Measurements from ENCODE around the gene TIMM29. TPM values are rescaled to one million over a fixed set of nuclear protein-coding genes. Genes with fewer than 3 reads are reported as not detected.

TIMM29 gene
- total RNA-seq, 1 donor from 2014 or later, result 19.0 TPM

DNA sequence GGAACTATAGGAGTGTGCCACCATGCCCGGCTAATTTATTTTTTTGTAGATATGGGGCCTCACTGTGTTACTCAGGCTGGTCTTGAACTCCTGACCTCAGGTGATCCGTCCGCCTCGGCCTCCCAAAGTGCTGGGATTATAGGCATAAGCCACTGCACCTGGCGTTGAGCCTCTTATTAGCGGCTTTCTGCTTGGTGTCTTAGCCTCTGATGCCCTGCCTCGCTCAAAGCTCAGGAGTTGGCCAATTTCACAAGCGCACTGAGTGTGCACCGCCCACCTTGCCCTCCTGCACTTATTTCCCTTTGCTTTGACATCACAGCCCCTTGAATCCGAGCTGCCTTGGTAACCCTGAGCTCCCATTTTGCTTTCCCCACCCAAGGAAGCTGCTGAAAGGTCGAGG is 10.3 kb upstream of the TIMM29 start:
- intact Hi-C loops (cut with micrococcal nuclease), result no loop called here
- Mint-ChIP-seq H3K36me3 (ENCODE audit: low read depth) (peaks cover 23% of the 10 kb centered on the region), H3K9me3 (no peaks in the 10 kb centered on the region), H3K27ac (no peak overlapping the region), H3K27me3 (ENCODE audit: low read depth) (no peaks in the 10 kb centered on the region), H3K4me1 (ENCODE audit: low read depth) (no peaks in the 10 kb centered on the region), H3K4me3 (ENCODE audit: low read depth) (no peak overlapping the region)
- no peak for DNase-seq (ENCODE audit: low spot score)

DNA sequence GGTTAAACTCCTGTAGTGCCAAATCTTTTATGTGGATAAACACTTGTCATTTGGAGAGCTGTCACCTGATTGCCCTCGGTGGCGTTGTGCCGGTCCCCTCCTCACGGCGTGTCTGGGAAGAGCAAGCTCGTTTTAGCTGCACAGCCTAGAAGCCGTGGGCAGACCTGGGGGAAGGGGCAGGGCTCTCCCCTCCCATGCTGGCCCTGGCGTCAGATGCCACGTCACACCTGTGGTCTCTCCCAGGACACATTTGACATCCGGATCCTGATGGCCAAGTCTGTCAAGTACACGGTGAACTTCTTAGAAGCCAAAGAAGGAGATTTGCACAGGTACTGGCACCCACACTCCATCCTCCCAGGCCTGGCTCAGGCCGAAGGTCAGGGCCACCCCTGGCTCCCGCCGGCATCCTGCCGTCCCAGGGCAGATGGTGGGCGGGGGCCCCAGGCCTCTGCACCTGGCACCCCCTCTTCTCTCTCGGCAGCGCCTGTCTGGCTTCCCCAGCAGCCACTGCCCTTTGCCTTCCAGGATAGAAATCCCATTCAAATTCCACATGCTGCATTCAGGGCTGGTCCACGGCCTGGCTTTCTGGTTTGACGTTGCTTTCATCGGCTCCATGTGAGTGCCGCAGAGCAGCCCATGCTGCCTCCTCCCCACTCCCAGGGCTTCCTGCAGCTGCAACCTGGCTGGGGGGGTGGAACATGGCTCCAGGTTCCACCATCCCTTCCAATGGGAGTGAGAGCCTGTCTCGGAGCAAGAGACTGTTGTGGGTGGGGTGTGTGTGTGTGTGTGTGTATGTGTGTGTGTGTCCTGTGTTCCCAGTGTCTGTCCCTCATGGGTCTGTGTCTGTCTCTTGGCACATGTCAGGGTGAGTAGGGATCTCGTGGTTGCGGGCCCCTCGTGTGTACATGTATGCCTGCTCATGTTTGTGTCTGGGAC is 9.0 kb upstream of the TIMM29 start:
- Mint-ChIP-seq H3K27me3 (ENCODE audit: low read depth) (no peaks in the 10 kb centered on the region), H3K4me3 (ENCODE audit: low read depth) (no peak overlapping the region), H3K9me3 (no peaks in the 10 kb centered on the region), H3K36me3 (ENCODE audit: low read depth) (peaks cover 25% of the 10 kb centered on the region), H3K4me1 (ENCODE audit: low read depth) (no peaks in the 10 kb centered on the region), H3K27ac (no peak overlapping the region)
- DNase-seq (ENCODE audit: low spot score), result no peak
- intact Hi-C loops (cut with micrococcal nuclease), result no loop called here

DNA sequence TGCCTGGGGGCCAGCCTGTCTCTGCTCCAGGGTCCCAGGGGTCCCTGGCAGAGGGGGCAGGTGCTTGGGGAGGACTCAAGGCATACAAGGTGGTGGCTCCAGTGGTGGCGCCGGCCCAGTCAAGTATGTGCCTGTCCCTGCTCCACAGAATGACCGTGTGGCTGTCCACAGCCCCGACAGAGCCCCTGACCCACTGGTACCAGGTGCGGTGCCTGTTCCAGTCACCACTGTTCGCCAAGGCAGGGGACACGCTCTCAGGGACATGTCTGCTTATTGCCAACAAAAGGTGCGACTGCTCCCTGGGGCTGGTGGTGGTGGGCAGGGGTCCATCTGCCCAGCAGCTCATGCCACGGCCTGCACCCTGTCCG is 8.3 kb upstream of the TIMM29 start:
- DNase-seq (ENCODE audit: low spot score), result no peak
- H3K27ac Mint-ChIP-seq, result no peak overlapping the region
- intact Hi-C loops (cut with micrococcal nuclease), result no loop called here
- peaks cover 28% of the 10 kb centered on the region for H3K36me3 Mint-ChIP-seq (ENCODE audit: low read depth)
- no peaks in the 10 kb centered on the region for H3K4me1 Mint-ChIP-seq (ENCODE audit: low read depth)
- H3K9me3 Mint-ChIP-seq, result no peaks in the 10 kb centered on the region
- H3K4me3 Mint-ChIP-seq (ENCODE audit: low read depth), result no peak overlapping the region
- H3K27me3 Mint-ChIP-seq (ENCODE audit: low read depth), result no peaks in the 10 kb centered on the region

DNA sequence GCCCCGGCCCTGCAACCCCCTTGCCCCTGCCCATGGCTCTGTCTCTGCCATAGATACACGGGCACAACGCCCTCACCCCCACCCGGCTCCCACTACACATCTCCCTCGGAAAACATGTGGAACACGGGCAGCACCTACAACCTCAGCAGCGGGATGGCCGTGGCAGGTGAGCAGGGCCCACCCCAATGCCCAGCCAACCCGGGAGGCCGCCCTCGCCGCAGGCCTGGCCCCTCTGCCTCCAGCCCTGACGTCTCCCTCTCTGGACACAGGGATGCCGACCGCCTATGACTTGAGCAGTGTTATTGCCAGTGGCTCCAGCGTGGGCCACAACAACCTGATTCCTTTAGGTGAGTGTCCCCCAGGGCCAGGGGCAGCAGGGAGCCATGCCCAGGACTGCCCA is 7.8 kb upstream of the TIMM29 start:
- intact Hi-C loops (cut with micrococcal nuclease), result no loop called here
- no peak for DNase-seq (ENCODE audit: low spot score)
- no peak overlapping the region for H3K4me3 Mint-ChIP-seq (ENCODE audit: low read depth)
- no peaks in the 10 kb centered on the region for H3K27me3 Mint-ChIP-seq (ENCODE audit: low read depth)
- peaks cover 31% of the 10 kb centered on the region for H3K36me3 Mint-ChIP-seq (ENCODE audit: low read depth)
- no peak overlapping the region for H3K27ac Mint-ChIP-seq
- no peaks in the 10 kb centered on the region for H3K4me1 Mint-ChIP-seq (ENCODE audit: low read depth)
- H3K9me3 Mint-ChIP-seq, result no peaks in the 10 kb centered on the region

DNA sequence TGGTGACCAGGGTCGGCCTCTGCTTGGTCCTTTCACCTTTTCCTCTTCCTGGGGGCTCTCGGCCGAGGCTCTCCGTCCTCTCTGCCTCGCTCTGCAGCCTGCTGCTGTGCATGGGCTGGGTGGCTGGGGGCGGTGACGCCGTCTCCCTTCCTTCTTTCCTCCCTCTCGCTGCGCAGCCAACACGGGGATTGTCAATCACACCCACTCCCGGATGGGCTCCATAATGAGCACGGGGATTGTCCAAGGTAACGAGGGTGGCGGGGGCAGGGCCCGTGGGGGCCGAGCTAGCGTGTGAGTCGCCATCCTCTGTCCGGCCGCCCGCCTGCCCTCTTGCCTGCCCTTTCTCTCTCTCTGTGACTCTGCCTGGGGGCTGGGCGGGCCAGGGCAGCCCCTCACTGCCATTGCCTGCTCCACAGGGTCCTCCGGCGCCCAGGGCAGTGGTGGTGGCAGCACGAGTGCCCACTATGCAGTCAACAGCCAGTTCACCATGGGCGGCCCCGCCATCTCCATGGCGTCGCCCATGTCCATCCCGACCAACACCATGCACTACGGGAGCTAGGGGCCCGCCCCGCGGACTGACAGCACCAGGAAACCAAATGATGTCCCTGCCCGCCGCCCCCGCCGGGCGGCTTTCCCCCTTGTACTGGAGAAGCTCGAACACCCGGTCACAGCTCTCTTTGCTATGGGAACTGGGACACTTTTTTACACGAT is 7.3 kb upstream of the TIMM29 start:
- Mint-ChIP-seq H3K9me3 (no peaks in the 10 kb centered on the region), H3K4me1 (ENCODE audit: low read depth) (no peaks in the 10 kb centered on the region), H3K27ac (no peak overlapping the region), H3K36me3 (ENCODE audit: low read depth) (peaks cover 31% of the 10 kb centered on the region), H3K4me3 (ENCODE audit: low read depth) (no peak overlapping the region), H3K27me3 (ENCODE audit: low read depth) (no peaks in the 10 kb centered on the region)
- intact Hi-C loops (cut with micrococcal nuclease), result no loop called here
- no peak for DNase-seq (ENCODE audit: low spot score)

DNA sequence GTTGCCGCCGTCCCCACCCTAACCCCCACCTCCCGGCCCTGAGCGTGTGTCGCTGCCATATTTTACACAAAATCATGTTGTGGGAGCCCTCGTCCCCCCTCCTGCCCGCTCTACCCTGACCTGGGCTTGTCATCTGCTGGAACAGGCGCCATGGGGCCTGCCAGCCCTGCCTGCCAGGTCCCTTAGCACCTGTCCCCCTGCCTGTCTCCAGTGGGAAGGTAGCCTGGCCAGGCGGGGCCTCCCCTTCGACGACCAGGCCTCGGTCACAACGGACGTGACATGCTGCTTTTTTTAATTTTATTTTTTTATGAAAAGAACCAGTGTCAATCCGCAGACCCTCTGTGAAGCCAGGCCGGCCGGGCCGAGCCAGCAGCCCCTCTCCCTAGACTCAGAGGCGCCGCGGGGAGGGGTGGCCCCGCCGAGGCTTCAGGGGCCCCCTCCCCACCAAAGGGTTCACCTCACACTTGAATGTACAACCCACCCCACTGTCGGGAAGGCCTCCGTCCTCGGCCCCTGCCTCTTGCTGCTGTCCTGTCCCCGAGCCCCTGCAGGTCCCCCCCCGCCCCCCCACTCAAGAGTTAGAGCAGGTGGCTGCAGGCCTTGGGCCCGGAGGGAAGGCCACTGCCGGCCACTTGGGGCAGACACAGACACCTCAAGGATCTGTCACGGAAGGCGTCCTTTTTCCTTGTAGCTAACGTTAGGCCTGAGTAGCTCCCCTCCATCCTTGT is 6.5 kb upstream of the TIMM29 start:
- H3K27ac Mint-ChIP-seq, result no peak overlapping the region
- H3K9me3 Mint-ChIP-seq, result no peaks in the 10 kb centered on the region
- H3K36me3 Mint-ChIP-seq (ENCODE audit: low read depth), result peaks cover 31% of the 10 kb centered on the region
- peaks cover under 1% of the 10 kb centered on the region for H3K4me1 Mint-ChIP-seq (ENCODE audit: low read depth)
- intact Hi-C loops (cut with micrococcal nuclease), result no loop called here
- no peaks in the 10 kb centered on the region for H3K27me3 Mint-ChIP-seq (ENCODE audit: low read depth)
- no peak for DNase-seq (ENCODE audit: low spot score)
- H3K4me3 Mint-ChIP-seq (ENCODE audit: low read depth), result no peak overlapping the region

DNA sequence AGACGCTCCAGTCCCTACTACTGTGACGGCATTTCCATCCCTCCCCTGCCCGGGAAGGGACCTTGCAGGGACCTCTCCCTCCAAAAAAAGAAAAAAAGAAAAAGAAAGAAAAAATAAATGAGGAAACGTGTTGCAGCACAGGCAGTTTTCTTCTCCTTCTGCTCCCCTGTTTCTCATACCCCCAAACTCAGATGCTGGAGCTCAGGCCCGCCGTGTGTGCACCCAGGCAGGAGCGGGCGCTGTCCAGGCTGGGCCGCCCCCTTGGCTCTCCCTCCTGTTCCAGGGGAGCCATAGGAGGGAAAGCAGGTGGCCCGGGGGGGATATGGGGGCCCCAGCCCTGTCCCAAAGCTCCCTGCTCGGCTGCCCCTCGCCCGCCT is 6.0 kb upstream of the TIMM29 start:
- H3K4me1 Mint-ChIP-seq (ENCODE audit: low read depth), result peaks cover 6% of the 10 kb centered on the region
- H3K4me3 Mint-ChIP-seq (ENCODE audit: low read depth), result no peak overlapping the region
- no peaks in the 10 kb centered on the region for H3K9me3 Mint-ChIP-seq
- peaks cover 35% of the 10 kb centered on the region for H3K36me3 Mint-ChIP-seq (ENCODE audit: low read depth)
- intact Hi-C loops (cut with micrococcal nuclease), result no loop called here
- no peak overlapping the region for H3K27ac Mint-ChIP-seq
- no peak for DNase-seq (ENCODE audit: low spot score)
- no peaks in the 10 kb centered on the region for H3K27me3 Mint-ChIP-seq (ENCODE audit: low read depth)

- no peak overlapping the region for H3K4me3 Mint-ChIP-seq (ENCODE audit: low read depth)
- no peaks in the 10 kb centered on the region for H3K9me3 Mint-ChIP-seq
- H3K36me3 Mint-ChIP-seq (ENCODE audit: low read depth), result peaks cover 35% of the 10 kb centered on the region
- DNase-seq (ENCODE audit: low spot score), result no peak
- H3K27me3 Mint-ChIP-seq (ENCODE audit: low read depth), result no peaks in the 10 kb centered on the region
- peaks cover 10% of the 10 kb centered on the region for H3K4me1 Mint-ChIP-seq (ENCODE audit: low read depth)
- intact Hi-C loops (cut with micrococcal nuclease), result no loop called here
- H3K27ac Mint-ChIP-seq, result no peak overlapping the region
These were observed 5.1 kb upstream of the TIMM29 start for GRCh38 chr19:10923260-10924112.

DNA sequence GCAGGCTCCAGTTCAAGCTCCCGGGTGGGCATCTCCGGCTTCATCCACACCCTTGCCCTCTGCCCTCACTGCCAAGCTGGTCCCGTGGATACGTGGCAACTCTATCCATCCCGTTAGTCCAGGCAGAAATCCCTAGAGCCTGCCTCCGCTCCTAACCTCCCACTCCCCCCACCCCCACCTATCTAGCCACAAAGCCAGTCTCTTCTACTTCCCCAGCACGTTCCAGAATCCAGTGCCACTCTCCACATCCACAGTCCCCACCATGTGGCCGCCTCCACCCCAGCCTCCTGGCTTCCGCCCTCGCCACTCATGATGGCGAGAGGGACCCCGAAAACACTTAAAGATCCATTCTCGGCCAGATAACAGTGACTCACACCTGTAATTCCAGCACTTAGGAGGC is 4.0 kb upstream of the TIMM29 start:
- H3K4me3 Mint-ChIP-seq (ENCODE audit: low read depth), result no peak overlapping the region
- intact Hi-C loops (cut with micrococcal nuclease), result no loop called here
- no peaks in the 10 kb centered on the region for H3K27me3 Mint-ChIP-seq (ENCODE audit: low read depth)
- DNase-seq (ENCODE audit: low spot score), result no peak
- no peaks in the 10 kb centered on the region for H3K9me3 Mint-ChIP-seq
- peaks cover 28% of the 10 kb centered on the region for H3K36me3 Mint-ChIP-seq (ENCODE audit: low read depth)
- H3K4me1 Mint-ChIP-seq (ENCODE audit: low read depth), result peaks cover 10% of the 10 kb centered on the region
- H3K27ac Mint-ChIP-seq, result no peak overlapping the region

- Mint-ChIP-seq H3K9me3 (no peaks in the 10 kb centered on the region), H3K36me3 (ENCODE audit: low read depth) (peaks cover 27% of the 10 kb centered on the region), H3K27ac (peak overlapping the region; percentile 80), H3K4me1 (ENCODE audit: low read depth) (peaks cover 13% of the 10 kb centered on the region), H3K4me3 (ENCODE audit: low read depth) (peak overlapping the region; percentile 94), H3K27me3 (ENCODE audit: low read depth) (no peaks in the 10 kb centered on the region)
- intact Hi-C loops (cut with micrococcal nuclease), result loop anchor here (1.0 to 2.0 kb wide), 2 partner anchors 33 to 57 kb away; partner anchors contain the start of genes CARM1 and SMARCA4
- DNase-seq (ENCODE audit: low spot score), result no peak
These were observed 665 bp upstream of the TIMM29 start for GRCh38 chr19:10927730-10928562.

- H3K36me3 Mint-ChIP-seq (ENCODE audit: low read depth), result peaks cover 24% of the 10 kb centered on the region
- H3K4me1 Mint-ChIP-seq (ENCODE audit: low read depth), result peaks cover 13% of the 10 kb centered on the region
- no peaks in the 10 kb centered on the region for H3K27me3 Mint-ChIP-seq (ENCODE audit: low read depth)
- H3K4me3 Mint-ChIP-seq (ENCODE audit: low read depth), result peak overlapping the region; percentile 94
- intact Hi-C loops (cut with micrococcal nuclease), result loop anchor here (2.0 kb wide), 1 partner anchor 59 kb away; the partner anchor contains the start of gene CARM1
- no peaks in the 10 kb centered on the region for H3K9me3 Mint-ChIP-seq
- DNase-seq (ENCODE audit: low spot score), result no peak
- H3K27ac Mint-ChIP-seq, result no peak overlapping the region
These were observed 787 bp downstream of the TIMM29 start for GRCh38 chr19:10929402-10929794.
